GM19467 (cell line): ENCODE results near the gene TASOR2.

Experiments
- ATAC-seq: cut with Tn5 transposase; IDR thresholded peaks from one replicate; pipeline ENCODE4 v1.9.1; 2021; ENCODE audit warnings: mild to moderate bottlenecking, moderate library complexity; ENCODE audit not compliant: unreplicated experiment

The TASOR2 gene

DNA sequence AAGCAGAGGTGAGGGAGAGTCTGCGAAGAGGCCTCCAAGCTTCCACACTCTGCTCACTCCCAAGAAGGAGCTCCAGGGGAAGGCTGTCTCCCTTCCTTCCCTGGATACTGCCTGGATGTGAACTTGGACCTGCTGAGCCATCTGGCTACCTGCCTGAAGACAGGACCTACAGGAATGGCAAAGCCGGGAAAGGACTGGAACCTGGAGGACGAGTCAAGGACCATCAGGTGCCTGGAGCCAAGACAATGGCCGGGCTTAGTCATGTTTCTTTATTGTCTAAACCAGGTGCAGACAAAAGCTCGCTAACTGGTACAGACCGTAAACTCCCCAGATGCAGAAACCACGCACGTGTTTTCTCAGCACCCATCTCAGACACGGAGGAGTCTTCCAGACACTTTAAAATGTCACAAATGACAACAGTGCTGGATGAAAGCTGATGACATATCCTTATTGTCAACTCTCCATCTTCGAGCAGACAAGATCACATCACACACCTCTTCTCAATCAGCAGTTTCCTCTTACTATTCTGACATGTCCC lies 30.4 kb upstream of the TASOR2 start:
- no peak for ATAC-seq

DNA sequence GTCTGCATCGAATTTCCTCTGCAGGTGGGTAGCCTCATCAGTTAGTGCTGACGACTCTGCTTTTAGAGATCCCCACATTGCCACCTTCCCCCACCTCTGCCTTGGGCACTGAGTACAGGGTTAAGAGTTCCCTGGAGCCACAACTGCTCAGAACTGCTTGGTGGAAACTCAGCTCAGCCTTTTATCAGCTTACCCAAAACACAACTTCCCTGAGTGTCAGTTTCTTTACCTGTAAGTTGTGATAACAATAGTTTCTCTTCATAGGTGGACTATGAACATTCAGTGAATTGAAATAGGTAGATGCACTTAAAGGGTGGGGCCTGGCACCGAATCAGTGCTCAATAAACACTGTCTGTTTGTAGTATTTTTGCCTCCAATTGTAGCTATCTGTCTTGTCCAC lies 29.5 kb upstream of the TASOR2 start:
- ATAC-seq = no peak

DNA sequence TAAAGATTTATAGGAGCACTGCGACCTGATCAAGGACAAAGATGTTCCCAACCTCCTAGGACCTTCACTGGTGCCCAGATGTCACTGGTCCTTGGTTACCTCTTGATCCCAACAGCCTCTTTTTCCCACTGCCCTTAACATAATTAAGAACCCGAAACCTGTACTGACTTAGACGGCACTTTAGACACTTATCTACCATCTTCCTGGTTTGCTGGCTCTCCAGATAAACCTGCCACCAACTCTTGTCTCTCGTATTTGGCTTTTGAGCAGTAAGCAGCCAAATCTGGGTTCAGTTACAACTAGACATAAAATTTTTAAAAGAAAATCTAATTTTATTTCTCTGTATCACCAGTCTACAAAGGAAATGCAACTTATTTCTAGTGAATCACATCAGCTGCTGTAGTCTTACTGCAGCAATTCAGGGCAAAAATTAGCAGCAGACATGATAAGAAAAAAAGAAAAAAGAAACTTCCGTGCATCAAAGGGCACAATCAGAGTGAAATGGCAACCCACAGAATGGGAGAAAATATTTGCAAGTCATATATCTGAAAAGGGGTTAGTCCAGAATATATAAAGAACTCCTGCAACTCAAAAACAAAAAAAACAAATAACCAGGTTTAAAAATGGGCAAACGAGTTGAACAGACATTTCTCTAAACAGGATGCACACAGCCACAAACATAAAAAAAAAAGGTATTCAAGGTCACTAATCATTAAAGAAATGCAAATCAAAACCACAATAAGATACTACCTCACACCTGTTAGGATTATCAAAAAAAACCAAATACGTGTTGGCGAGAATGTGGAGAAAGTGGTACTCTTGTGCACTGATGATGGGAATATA lies 27.7 kb upstream of the TASOR2 start:
- ATAC-seq = no peak

- no peak for ATAC-seq
Measured at GRCh38 chr10:5658871-5659618, 25.6 kb upstream of the TASOR2 start.

DNA sequence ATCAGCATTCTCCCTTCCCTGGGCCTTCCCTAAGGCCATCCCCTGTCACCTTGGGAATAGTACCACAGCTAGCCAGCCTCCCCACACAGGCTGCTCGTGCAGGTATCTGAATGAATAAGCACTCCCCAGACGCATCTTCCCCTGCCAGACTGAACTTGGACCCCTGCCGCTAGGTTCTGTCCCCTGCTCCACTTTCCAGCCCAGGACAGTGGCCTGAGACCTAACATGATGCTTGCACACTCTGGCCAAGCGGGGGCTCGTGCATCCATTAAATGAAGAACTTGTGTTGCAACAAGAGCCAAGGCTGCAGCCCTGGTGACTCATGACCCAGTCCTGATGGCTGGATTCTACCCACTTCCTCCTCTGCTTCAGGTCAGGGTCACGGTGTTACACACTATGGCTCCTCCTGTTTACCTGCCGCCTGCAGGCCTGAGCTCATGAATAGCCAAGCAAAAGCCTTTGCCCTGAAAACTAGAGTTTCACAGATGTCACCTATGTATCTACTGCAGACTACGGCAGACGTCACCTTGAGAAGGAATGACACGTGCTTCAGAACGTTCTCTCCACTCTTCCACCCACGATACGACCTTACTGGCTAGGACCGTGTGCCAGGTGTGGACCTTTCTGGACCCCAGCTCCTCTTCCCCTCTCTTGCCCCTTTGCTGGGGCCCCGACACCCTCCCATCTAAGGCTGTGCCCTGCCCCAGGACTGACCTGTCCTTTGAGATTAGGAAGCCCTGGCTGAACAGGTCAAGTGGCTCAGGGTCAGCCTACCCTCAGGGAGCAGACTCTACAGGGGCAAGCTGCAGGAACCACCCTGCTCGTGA lies 24.7 kb upstream of the TASOR2 start:
- ATAC-seq = no peak

- ATAC-seq = no peak
Measured at GRCh38 chr10:5661043-5661442, 23.6 kb upstream of the TASOR2 start.

DNA sequence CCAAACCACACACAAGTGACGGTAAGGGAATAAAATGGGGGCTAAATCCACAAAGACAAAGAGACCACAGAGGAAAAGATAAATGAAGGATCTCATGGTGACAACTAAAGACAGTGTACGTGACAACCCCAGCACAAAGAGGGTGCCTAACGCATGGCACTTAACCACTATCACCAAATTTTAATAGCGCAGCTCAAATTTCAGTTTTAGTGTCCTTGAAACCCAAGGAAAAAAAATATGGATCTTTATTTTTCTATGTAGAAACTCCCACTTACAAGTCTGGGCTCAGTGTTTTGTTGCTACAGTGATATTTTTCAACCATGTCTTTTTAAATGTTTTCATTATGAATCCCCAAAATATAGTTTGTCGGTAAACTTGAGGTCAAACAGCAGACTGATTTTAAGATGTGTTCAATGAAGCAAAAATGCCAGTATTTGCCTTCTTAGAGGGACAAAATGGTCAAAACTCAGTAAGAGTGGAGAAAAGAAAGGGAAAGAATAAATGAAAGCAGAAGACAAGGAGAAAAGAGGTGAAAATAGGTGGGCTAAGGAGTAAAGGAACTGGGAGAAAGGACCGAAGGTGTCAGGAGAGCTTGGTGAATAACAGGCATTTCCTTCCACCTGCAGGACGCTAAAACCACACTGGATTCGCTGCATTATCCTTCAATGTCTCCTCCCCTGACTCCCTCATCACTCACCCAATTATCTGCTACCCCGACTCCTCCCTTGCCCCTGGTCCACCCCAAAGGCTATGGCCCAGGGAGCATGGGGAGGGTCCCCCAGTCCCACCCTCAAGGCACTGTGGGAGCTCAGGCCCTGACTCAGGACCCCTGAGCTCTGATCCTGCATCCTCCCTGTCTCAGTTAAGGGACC lies 21.7 kb upstream of the TASOR2 start:
- no peak for ATAC-seq

- no peak for ATAC-seq
Measured at GRCh38 chr10:5663692-5664427, 20.8 kb upstream of the TASOR2 start.

DNA sequence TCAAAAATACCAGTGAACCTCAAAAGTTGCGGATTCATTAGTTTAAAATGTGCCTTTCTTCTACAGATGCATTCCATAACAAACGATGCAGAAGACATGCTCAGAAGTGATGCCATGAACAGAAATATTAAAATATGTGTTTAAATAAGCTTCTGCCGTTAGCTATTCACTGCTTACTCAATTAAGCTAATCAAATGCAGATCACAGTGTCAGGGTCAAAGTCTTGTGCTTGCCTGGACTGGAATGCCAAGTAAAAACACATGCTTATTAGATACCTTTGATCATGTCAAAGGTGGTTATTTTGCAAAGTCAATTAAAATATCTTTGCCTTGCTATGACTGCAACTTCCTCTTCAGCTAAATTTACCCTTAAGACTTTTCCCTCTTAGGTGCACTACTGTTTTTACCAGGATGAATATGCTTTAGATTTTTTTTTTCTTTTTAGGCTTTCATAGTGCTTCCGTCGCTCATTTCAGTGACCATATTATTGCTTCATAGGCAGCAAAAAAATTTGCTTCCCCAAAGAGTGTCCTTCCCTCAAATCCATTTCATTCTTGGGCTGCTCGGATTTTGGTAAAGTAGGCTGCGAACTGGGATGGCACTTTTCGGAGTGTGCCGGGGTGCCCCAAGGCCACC lies 19.1 kb upstream of the TASOR2 start:
- no peak for ATAC-seq

DNA sequence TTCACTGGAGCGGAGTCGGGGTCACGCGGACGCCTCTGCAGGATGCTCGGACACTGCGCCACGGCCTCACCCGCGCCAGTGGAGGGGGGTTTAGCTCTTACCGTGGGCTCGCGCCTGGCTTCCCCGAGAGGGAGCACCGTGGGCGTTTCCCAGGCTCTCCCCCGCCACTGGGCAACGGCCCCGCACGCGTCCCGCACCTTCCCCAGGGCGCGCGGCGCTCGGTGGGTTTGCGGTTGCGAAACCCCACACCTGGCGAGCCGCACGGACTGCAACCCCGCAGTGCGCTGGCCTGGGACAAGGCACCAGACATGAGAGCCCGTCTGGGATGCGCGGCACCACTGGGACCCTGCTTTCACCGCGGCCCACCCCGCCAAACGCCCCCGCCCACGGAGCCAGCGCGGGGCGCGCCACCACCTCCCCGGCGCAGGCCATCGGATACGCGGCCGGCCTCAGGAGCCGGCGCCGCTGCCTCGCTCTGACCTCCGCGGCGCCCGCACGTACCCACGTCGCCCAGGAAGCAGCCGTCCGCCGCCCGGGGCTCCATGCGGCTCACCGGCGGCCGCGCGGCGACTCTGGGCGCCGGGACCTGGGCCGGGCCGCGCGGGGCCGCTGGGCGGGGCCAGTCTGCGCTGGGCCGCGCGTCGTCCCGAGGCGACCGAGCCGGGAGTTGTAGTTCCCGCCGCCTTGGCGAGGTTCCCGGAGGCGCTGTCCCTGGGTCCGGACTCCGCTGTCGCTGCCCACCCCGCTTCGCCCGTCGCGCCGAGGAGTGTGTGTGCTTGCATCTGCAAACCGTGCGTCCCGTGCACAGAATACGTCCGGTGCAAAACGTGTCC lies 18.4 kb upstream of the TASOR2 start, which contains the start of gene ASB13:
Gene ASB13, minus strand, starts transcription at position 588 of the 833 bp plus-strand sequence. Its CDS starts 44 bp downstream, at position 544.
- peak; percentile 51 for ATAC-seq

DNA sequence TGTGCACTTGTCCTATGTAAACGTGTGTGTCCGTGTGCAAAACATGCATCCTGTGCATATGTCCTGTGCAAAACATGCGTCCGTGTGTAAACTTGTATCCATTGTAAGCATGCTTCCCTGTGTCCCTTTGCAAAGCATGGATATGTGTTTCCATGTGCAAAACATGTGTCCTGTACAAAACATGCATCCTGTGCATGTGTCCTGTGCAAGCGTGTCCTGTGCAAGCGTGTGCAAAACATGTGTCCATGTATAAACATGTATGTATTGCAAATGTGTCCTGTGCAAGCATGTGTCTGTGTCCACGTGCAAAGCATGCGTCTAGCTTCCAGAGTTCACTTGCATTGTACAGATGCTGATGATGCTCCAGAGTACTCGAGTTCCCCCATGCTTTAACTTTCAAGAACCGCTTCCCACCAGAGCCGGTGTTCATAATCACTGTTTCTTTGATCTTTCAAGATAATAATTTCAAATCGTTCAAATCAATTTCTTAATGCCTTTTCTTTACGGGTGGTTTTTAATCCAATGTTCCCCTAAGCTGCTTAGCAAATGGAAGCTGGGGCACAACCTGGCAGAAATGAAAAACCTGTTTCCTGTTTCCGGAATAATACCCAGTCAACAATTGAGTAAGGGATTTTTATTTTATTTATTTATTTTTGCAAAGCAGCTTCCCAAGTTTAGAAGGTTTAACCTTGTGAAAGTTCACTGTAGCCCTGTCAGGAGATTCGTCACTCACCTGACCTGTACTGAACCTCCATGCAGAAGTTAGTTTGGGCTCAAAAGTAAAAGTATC lies 17.6 kb upstream of the TASOR2 start:
- ATAC-seq = no peak

DNA sequence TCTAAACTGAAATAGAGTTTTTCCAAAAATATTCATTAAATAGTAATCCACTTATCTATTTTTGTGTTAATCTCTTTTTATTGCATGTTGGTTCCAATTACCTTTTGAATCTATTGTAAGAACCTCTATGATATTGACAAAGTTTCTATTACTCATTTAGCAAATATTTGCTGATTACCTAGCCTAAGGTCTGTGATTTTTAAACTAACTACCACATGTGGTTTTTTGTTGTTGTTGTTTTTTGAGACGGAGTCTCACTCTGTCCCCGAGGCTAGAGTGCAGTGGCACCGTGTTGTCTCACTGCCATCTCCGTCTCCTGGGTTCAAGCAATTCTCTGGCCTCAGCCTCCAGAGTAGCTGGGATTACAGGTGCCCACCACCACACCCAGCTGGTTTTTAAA lies 16.2 kb upstream of the TASOR2 start:
- no peak for ATAC-seq

DNA sequence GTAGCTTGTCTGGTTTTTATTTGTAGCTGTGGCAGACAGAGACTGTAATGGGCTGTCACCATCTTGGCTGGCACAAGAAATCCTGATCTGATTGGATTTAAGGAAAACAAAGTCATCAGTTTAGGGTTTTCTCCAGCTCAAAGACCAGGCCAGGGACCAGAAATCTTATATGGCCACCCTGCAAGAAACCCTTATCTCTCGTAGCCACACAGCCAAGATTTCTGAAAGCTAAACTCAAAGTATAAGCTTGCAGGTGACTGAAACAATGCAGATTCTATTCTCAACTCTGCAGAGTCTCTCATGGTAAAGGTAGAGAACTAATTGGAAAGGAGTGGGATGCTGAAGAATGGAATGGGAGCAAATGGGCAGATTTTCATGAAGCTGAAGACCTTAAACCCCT lies 15.0 kb upstream of the TASOR2 start:
- no peak for ATAC-seq

- no peak for ATAC-seq
Measured at GRCh38 chr10:5670662-5671375, 13.8 kb upstream of the TASOR2 start.

DNA sequence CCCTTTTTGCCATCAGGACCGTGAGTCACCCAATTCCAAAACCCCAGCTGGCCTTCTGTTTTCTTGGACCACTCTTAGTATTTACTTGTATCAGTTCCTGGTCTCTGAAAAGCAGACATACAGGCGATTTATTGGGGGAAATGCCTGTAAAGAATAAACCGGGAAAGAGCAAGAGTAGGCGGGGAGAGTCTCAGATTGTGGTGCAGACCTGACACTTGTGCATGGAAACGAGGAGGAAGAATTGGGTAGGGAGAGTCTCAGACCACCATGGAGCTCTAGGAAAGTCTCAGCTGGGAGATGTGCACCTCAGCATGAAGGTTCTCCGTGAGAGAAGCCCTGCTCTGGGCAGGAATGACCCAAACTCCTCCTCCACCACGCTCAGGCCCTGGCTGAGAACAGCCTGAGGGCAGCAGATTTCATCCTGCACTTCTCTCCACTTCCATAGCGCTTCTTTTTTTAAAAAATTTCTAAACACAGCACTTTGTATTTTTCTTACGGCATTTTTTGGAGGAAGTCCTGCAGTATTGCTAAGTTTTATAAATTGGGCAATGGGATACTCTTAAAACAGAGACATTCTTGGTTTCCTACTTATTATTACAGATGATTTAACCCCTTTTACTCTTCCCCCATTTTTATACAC lies 6.1 kb upstream of the TASOR2 start:
- no peak for ATAC-seq

- no peak for ATAC-seq
Measured at GRCh38 chr10:5679037-5679435, 5.6 kb upstream of the TASOR2 start.
